Neuron (in vitro differentiated cells): Measurements from ENCODE around the gene APIP.

Experiments
- H2AFZ ChIP-seq: one replicate; pipeline ENCODE4 v1.6.1; 2013; ENCODE audit warnings: low read depth, mild to moderate bottlenecking, inconsistent platforms, low read length, moderate library complexity
- H3K27me3 ChIP-seq: one replicate; pipeline ENCODE4 v1.6.1; 2013; ENCODE audit warnings: low read length; ENCODE audit not compliant: insufficient read depth
- H3K36me3 ChIP-seq: one replicate; pipeline ENCODE4 v1.6.1; 2013; ENCODE audit warnings: low read length; ENCODE audit not compliant: insufficient read depth
- H3K4me1 ChIP-seq: one replicate; pipeline ENCODE4 v1.6.1; 2013; ENCODE audit warnings: low read length; ENCODE audit not compliant: insufficient read depth
- H3K4me3 ChIP-seq: 2 replicates; pipeline ENCODE4 v1.5.1; 2013; ENCODE audit warnings: mild to moderate bottlenecking, low read length, moderate library complexity
- H3K9me3 ChIP-seq: one replicate; pipeline ENCODE4 v1.6.1; 2013; ENCODE audit warnings: low read length

Gene APIP

GRCh38 chr11:34860518-34860917 lies 55.7 kb downstream of the APIP start:
- H2AFZ ChIP-seq: no peak overlapping the region
- H3K27me3 ChIP-seq: no peaks in the 10 kb centered on the region
- no peak overlapping the region for H3K4me3 ChIP-seq
- no peaks in the 10 kb centered on the region for H3K4me1 ChIP-seq
- no peaks in the 10 kb centered on the region for H3K36me3 ChIP-seq
- no peaks in the 10 kb centered on the region for H3K9me3 ChIP-seq

GRCh38 chr11:34860034-34860433 lies 56.1 kb downstream of the APIP start:
- Histone ChIP-seq H2AFZ (no peak overlapping the region), H3K36me3 (no peaks in the 10 kb centered on the region), H3K27me3 (no peaks in the 10 kb centered on the region), H3K4me1 (no peaks in the 10 kb centered on the region), H3K4me3 (no peak overlapping the region), H3K9me3 (no peaks in the 10 kb centered on the region)

GRCh38 chr11:34859496-34859895 lies 56.7 kb downstream of the APIP start:
- H3K36me3 ChIP-seq: no peaks in the 10 kb centered on the region

GRCh38 chr11:34857463-34857862 lies 58.7 kb downstream of the APIP start:
- Histone ChIP-seq H3K4me3 (no peak overlapping the region), H2AFZ (no peak overlapping the region), H3K9me3 (no peaks in the 10 kb centered on the region), H3K36me3 (no peaks in the 10 kb centered on the region), H3K27me3 (no peaks in the 10 kb centered on the region), H3K4me1 (no peaks in the 10 kb centered on the region)

More at GRCh38 chr11:34859496-34859895, 56.7 kb downstream of the APIP start:
- H3K4me3 ChIP-seq: no peak overlapping the region
- H3K4me1 ChIP-seq: no peaks in the 10 kb centered on the region
- no peaks in the 10 kb centered on the region for H3K27me3 ChIP-seq
- no peaks in the 10 kb centered on the region for H3K9me3 ChIP-seq
- no peak overlapping the region for H2AFZ ChIP-seq

GRCh38 chr11:34856251-34856650 lies 59.9 kb downstream of the APIP start:
- Histone ChIP-seq H3K36me3 (no peaks in the 10 kb centered on the region), H3K27me3 (no peaks in the 10 kb centered on the region), H2AFZ (no peak overlapping the region), H3K4me1 (no peaks in the 10 kb centered on the region), H3K4me3 (no peak overlapping the region), H3K9me3 (no peaks in the 10 kb centered on the region)

GRCh38 chr11:34855754-34856095 lies 60.5 kb downstream of the APIP start:
- Histone ChIP-seq H3K9me3 (no peaks in the 10 kb centered on the region), H3K4me1 (no peaks in the 10 kb centered on the region), H2AFZ (no peak overlapping the region), H3K36me3 (no peaks in the 10 kb centered on the region), H3K4me3 (no peak overlapping the region), H3K27me3 (no peaks in the 10 kb centered on the region)

GRCh38 chr11:34855021-34855753 lies 61.0 kb downstream of the APIP start:
- H3K27me3 ChIP-seq: no peaks in the 10 kb centered on the region
- no peak overlapping the region for H2AFZ ChIP-seq
- H3K9me3 ChIP-seq: no peaks in the 10 kb centered on the region
- no peaks in the 10 kb centered on the region for H3K36me3 ChIP-seq
- no peak overlapping the region for H3K4me3 ChIP-seq
- H3K4me1 ChIP-seq: no peaks in the 10 kb centered on the region

GRCh38 chr11:34851916-34852315 lies 64.3 kb downstream of the APIP start:
- Histone ChIP-seq H3K36me3 (no peaks in the 10 kb centered on the region), H2AFZ (no peak overlapping the region), H3K4me1 (no peaks in the 10 kb centered on the region), H3K27me3 (no peaks in the 10 kb centered on the region), H3K4me3 (no peak overlapping the region), H3K9me3 (no peaks in the 10 kb centered on the region)

- H3K4me1 ChIP-seq: no peaks in the 10 kb centered on the region
- H3K27me3 ChIP-seq: no peaks in the 10 kb centered on the region
- no peak overlapping the region for H2AFZ ChIP-seq
- H3K9me3 ChIP-seq: no peaks in the 10 kb centered on the region
- H3K36me3 ChIP-seq: no peaks in the 10 kb centered on the region
- no peak overlapping the region for H3K4me3 ChIP-seq
Measured at GRCh38 chr11:34850334-34850733, 65.8 kb downstream of the APIP start.

- H3K9me3 ChIP-seq: no peaks in the 10 kb centered on the region
- no peaks in the 10 kb centered on the region for H3K4me1 ChIP-seq
- H3K27me3 ChIP-seq: no peaks in the 10 kb centered on the region
- H2AFZ ChIP-seq: no peak overlapping the region
- no peak overlapping the region for H3K4me3 ChIP-seq
- no peaks in the 10 kb centered on the region for H3K36me3 ChIP-seq
Measured at GRCh38 chr11:34846467-34846866, 69.7 kb downstream of the APIP start.

- no peaks in the 10 kb centered on the region for H3K27me3 ChIP-seq
- H3K36me3 ChIP-seq: no peaks in the 10 kb centered on the region
- H3K4me1 ChIP-seq: no peaks in the 10 kb centered on the region
- no peak overlapping the region for H3K4me3 ChIP-seq
- no peak overlapping the region for H2AFZ ChIP-seq
- H3K9me3 ChIP-seq: no peaks in the 10 kb centered on the region
Measured at GRCh38 chr11:34844463-34845112, 71.6 kb downstream of the APIP start.

GRCh38 chr11:34843271-34843670 lies 72.9 kb downstream of the APIP start:
- Histone ChIP-seq H2AFZ (no peak overlapping the region), H3K4me1 (no peaks in the 10 kb centered on the region), H3K4me3 (no peak overlapping the region), H3K36me3 (no peaks in the 10 kb centered on the region), H3K9me3 (no peaks in the 10 kb centered on the region), H3K27me3 (no peaks in the 10 kb centered on the region)

- Histone ChIP-seq H2AFZ (no peak overlapping the region), H3K4me1 (no peaks in the 10 kb centered on the region), H3K36me3 (no peaks in the 10 kb centered on the region), H3K9me3 (no peaks in the 10 kb centered on the region), H3K4me3 (no peak overlapping the region), H3K27me3 (no peaks in the 10 kb centered on the region)
Measured at GRCh38 chr11:34840736-34841386, 75.3 kb downstream of the APIP start.
